Measurements from ENCODE around the gene TRPM3.

DNA sequence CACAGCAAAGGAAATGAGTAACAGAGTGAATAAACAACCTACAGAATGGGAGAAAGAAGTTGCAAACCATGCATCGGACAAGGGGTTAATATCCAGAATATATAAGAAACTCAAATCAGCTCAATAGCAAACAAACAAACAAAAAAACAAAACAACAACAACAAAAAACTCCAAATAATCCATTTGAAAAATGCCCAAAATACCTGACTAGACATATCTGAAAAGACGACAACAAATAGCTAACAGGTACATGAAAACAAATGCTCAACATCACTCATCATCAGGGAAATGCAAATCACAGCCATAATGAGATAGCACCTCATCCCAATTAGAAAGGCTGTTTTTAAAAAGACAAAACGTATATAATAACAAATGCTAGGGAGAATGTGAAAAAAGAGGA, 111.2 kb downstream of the TRPM3 start:
- TF ChIP-seq, protein P1, sequence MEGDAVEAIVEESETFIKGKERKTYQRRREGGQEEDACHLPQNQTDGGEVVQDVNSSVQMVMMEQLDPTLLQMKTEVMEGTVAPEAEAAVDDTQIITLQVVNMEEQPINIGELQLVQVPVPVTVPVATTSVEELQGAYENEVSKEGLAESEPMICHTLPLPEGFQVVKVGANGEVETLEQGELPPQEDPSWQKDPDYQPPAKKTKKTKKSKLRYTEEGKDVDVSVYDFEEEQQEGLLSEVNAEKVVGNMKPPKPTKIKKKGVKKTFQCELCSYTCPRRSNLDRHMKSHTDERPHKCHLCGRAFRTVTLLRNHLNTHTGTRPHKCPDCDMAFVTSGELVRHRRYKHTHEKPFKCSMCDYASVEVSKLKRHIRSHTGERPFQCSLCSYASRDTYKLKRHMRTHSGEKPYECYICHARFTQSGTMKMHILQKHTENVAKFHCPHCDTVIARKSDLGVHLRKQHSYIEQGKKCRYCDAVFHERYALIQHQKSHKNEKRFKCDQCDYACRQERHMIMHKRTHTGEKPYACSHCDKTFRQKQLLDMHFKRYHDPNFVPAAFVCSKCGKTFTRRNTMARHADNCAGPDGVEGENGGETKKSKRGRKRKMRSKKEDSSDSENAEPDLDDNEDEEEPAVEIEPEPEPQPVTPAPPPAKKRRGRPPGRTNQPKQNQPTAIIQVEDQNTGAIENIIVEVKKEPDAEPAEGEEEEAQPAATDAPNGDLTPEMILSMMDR (IDR thresholded peaks at IDR 0.05; ENCODE audit: control extremely low read depth in 1 of 3, insufficient read depth in 1 of 3, low read depth in 1 of 3, low read length in 3 of 3): no peak
- no peak for TF ChIP-seq POLR2A (IDR thresholded peaks at IDR 0.05; ENCODE audit: control extremely low read depth in 1 of 2, low read depth in 2 of 2, low read length in 2 of 2)
- TF ChIP-seq EZH2 (IDR thresholded peaks at IDR 0.05; ENCODE audit: low read depth, low read length, severe bottlenecking): no peak
- TF ChIP-seq EGR1 (IDR thresholded peaks at IDR 0.05; ENCODE audit: borderline replicate concordance, low read depth, low read length): no peak
- no peak for TF ChIP-seq TEAD4 (IDR thresholded peaks at IDR 0.05; ENCODE audit: low read depth, low read length)
- TF ChIP-seq SIN3A (conservative IDR thresholded peaks at IDR 0.05 in 1 of 2, IDR thresholded peaks at IDR 0.05 in 1 of 2; ENCODE audit: low read depth in 1 of 2, low read length in 2 of 2): no peak
- TF ChIP-seq YY1 (IDR thresholded peaks at IDR 0.05; ENCODE audit: low read depth, low read length): no peak
- TF ChIP-seq EP300 (IDR thresholded peaks at IDR 0.05; ENCODE audit: borderline replicate concordance in 1 of 2, low read depth in 2 of 2, low read length in 2 of 2): no peak
- TF ChIP-seq GTF2F1 (IDR thresholded peaks at IDR 0.05; ENCODE audit: borderline replicate concordance, low read depth, low read length): no peak

Measured in H1 (cell line).